ENCODE data around the gene HIF1A. TPM values are rescaled to one million over a fixed set of nuclear protein-coding genes. Genes with fewer than 3 reads are reported as not detected.
"Not testable (repeated sequence)": the region's sequence is repeated elsewhere in the genome, so short reads cannot be mapped to it uniquely, and the experiment has no call there.

HIF1A gene
- total RNA-seq, 1 donor from 2014 or later: 114 TPM

GRCh38 chr14:61754627-61755381 lies 59.5 kb downstream of the HIF1A start:
- Mint-ChIP-seq H3K27ac (no peak overlapping the region), H3K9me3 (no peaks in the 10 kb centered on the region), H3K36me3 (no peaks in the 10 kb centered on the region), H3K4me1 (ENCODE audit: unreplicated experiment) (no peaks in the 10 kb centered on the region), H3K4me3 (no peak overlapping the region), H3K27me3 (no peaks in the 10 kb centered on the region)
- DNase-seq (ENCODE audit: extremely low spot score, unreplicated experiment): no peak
- no peak for TF ChIP-seq CTCF (conservative IDR thresholded peaks at IDR 0.05)

- not testable (repeated sequence) for H3K36me3 Mint-ChIP-seq; H3K4me1 Mint-ChIP-seq (ENCODE audit: unreplicated experiment); DNase-seq (ENCODE audit: extremely low spot score, unreplicated experiment); H3K27me3 Mint-ChIP-seq; H3K27ac Mint-ChIP-seq; H3K9me3 Mint-ChIP-seq; H3K4me3 Mint-ChIP-seq
These were observed 60.0 kb downstream of the HIF1A start for GRCh38 chr14:61755382-61755742.

- H3K27me3 Mint-ChIP-seq: no peaks in the 10 kb centered on the region
These were observed 60.8 kb downstream of the HIF1A start for GRCh38 chr14:61756135-61756534.

GRCh38 chr14:61759878-61760277 lies 64.6 kb downstream of the HIF1A start:
- no peak for DNase-seq (ENCODE audit: extremely low spot score, unreplicated experiment)
- Mint-ChIP-seq H3K4me1 (ENCODE audit: unreplicated experiment) (peaks cover 18% of the 10 kb centered on the region), H3K36me3 (peaks cover 5% of the 10 kb centered on the region)

More at GRCh38 chr14:61756135-61756534, 60.8 kb downstream of the HIF1A start:
- no peaks in the 10 kb centered on the region for H3K9me3 Mint-ChIP-seq
- H3K27ac Mint-ChIP-seq: no peak overlapping the region
- no peak for DNase-seq (ENCODE audit: extremely low spot score, unreplicated experiment)
- H3K4me3 Mint-ChIP-seq: no peak overlapping the region
- H3K4me1 Mint-ChIP-seq (ENCODE audit: unreplicated experiment): no peaks in the 10 kb centered on the region
- TF ChIP-seq CTCF (conservative IDR thresholded peaks at IDR 0.05): no peak
- no peaks in the 10 kb centered on the region for H3K36me3 Mint-ChIP-seq

GRCh38 chr14:61761557-61761956 lies 66.2 kb downstream of the HIF1A start:
- Mint-ChIP-seq H3K4me3 (peak overlapping the region; percentile 99), H3K36me3 (peaks cover 5% of the 10 kb centered on the region), H3K4me1 (ENCODE audit: unreplicated experiment) (peaks cover 35% of the 10 kb centered on the region), H3K9me3 (no peaks in the 10 kb centered on the region), H3K27ac (peak overlapping the region; percentile 92), H3K27me3 (no peaks in the 10 kb centered on the region)
- DNase-seq (ENCODE audit: extremely low spot score, unreplicated experiment): no peak
- no peak for TF ChIP-seq CTCF (conservative IDR thresholded peaks at IDR 0.05)

More at GRCh38 chr14:61759878-61760277, 64.6 kb downstream of the HIF1A start:
- H3K9me3 Mint-ChIP-seq: no peaks in the 10 kb centered on the region
- TF ChIP-seq CTCF (conservative IDR thresholded peaks at IDR 0.05): no peak
- no peak overlapping the region for H3K4me3 Mint-ChIP-seq
- no peak overlapping the region for H3K27ac Mint-ChIP-seq
- no peaks in the 10 kb centered on the region for H3K27me3 Mint-ChIP-seq

- Mint-ChIP-seq H3K27me3 (no peaks in the 10 kb centered on the region), H3K9me3 (no peaks in the 10 kb centered on the region), H3K36me3 (peaks cover 5% of the 10 kb centered on the region), H3K27ac (peak within 1 kb of the TSS; percentile 92), H3K4me3 (peak within 1 kb of the TSS; percentile 99), H3K4me1 (ENCODE audit: unreplicated experiment) (peaks cover 37% of the 10 kb centered on the region)
- TF ChIP-seq CTCF (conservative IDR thresholded peaks at IDR 0.05): no peak
- DNase-seq (ENCODE audit: extremely low spot score, unreplicated experiment): peak; percentile 92
These were observed 66.9 kb downstream of the HIF1A start, which contains the start of gene SNAPC1 for GRCh38 chr14:61761959-61762786. TSS of gene SNAPC1 (plus strand) at chr14:61762420. CDS start at chr14:61762461, 41 bp downstream.

Measured in type B pancreatic cell (in vitro differentiated cells).